Stomach (tissue), 19 donors: ENCODE measurements around the gene GDF9. TPM values are rescaled to one million over a fixed set of nuclear protein-coding genes. Genes with fewer than 3 reads are reported as not detected.

Experiments
- DNase-seq, 2 donors: peaks; one replicate each; pipeline versions ENCODE4 v3.0.0 to v3.0.0-alpha.2; 2013 to 2019
- H3K27ac ChIP-seq, 5 donors: fragments of 200-600 bp in 4 of 5; sonication (generic) in 4 of 5; one replicate each; pipeline ENCODE4 v1.5.1; 2013 to 2019; ENCODE audit warnings: mild to moderate bottlenecking in 1 of 5, moderate library complexity in 1 of 5
- H3K27me3 ChIP-seq, 3 donors: fragments of 200-600 bp; sonication (generic); one replicate each; pipeline ENCODE4 v1.5.1; 2017 to 2019; ENCODE audit warnings: mixed run types in 1 of 3
- H3K36me3 ChIP-seq, 4 donors: fragments of 200-600 bp; sonication (generic); 1 replicate in 3 of 4; 2 replicates in 1 of 4; pipeline ENCODE4 v1.5.1; 2016 to 2019
- H3K4me1 ChIP-seq, 4 donors: fragments of 200-600 bp; sonication (generic); one replicate each; pipeline ENCODE4 v1.5.1; 2016 to 2019
- H3K4me3 ChIP-seq, 4 donors: fragments of 200-600 bp; sonication (generic) in 3 of 4; one replicate each; pipeline ENCODE4 v1.5.1; 2016 to 2019; ENCODE audit warnings: mild to moderate bottlenecking in 1 of 4
- H3K9me3 ChIP-seq, 4 donors: fragments of 200-600 bp; sonication (generic); one replicate each; pipeline ENCODE4 v1.5.1; 2016 to 2019
- EP300 ChIP-seq: sonication (generic); formaldehyde crosslinking; IDR thresholded peaks from one replicate; pipeline ENCODE4 v1.6.1; 2017; ENCODE audit warnings: antibody characterized with exemption
- POLR2A ChIP-seq, 4 donors: fragments of 450-650 bp; IDR thresholded peaks; one replicate each; pipeline ENCODE4 v1.6.1; 2016; ENCODE audit warnings: antibody characterized with exemption in 4 of 4, control low read depth in 2 of 4, mild to moderate bottlenecking in 1 of 4, moderate library complexity in 1 of 4
- POLR2AphosphoS5 ChIP-seq, 3 donors: sonication (generic); formaldehyde crosslinking; IDR thresholded peaks; one replicate each; pipeline ENCODE4 v1.6.1; 2016; ENCODE audit warnings: antibody characterized with exemption in 3 of 3
- WGBS, 5 donors: extraction: QIAGEN DNeasy Blood & Tissue Kit in 3 of 5; methylation state at CpG; one replicate each; pipeline versions ENCODE4 v1.1.5 to v1.1.7; 2013 to 2018; 5-methylcytosine and 5-hydroxymethylcytosine counted together
- intact Hi-C: fragments of 100-400 bp; cut with DNase I; formaldehyde crosslinking; loops from one replicate; pipeline ENCODE4 v1.15.1; 2023; ENCODE audit warnings: low total_unique reads
- long read RNA-seq, 10 donors: transcript quantifications; one replicate each; lab custom pipeline, GENCODE V29; 2026
- polyA plus RNA-seq, 3 donors: library from polyadenylated mRNA; stranded (reverse); fragments of 200-250 nt; gene quantifications; one replicate each; pipeline ENCODE4 v1.2.3, GENCODE V29; 2013
- total RNA-seq, 5 donors: library from RNA; depleted of rRNA; stranded (reverse); fragments of >200 nt; gene quantifications; one replicate each; pipeline versions ENCODE4 v1.1.0 to v1.2.3, GENCODE V29; 2014 to 2016
- TF ChIP-seq, protein P1 (sequence below), 7 experiments: fragments of 450-650 bp in 4 of 7; fragments of 200-600 bp in 3 of 7; sonication (generic) in 3 of 7; IDR thresholded peaks; one replicate each; pipeline ENCODE4 v1.5.1; 2016 to 2019; ENCODE audit warnings: antibody characterized with exemption in 7 of 7, control low read depth in 2 of 7, mild to moderate bottlenecking in 1 of 7
- donor health status: healthy with polysubstance abuse.
- donor health status: Bipolar disorder and iron deficiency.
- donor health status: healthy.

The GDF9 gene, protein sequence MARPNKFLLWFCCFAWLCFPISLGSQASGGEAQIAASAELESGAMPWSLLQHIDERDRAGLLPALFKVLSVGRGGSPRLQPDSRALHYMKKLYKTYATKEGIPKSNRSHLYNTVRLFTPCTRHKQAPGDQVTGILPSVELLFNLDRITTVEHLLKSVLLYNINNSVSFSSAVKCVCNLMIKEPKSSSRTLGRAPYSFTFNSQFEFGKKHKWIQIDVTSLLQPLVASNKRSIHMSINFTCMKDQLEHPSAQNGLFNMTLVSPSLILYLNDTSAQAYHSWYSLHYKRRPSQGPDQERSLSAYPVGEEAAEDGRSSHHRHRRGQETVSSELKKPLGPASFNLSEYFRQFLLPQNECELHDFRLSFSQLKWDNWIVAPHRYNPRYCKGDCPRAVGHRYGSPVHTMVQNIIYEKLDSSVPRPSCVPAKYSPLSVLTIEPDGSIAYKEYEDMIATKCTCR
- total RNA-seq: 1 to 10 TPM in 2 of 5 donors, not detected in 3; 1.2 to 4.4 TPM
- 1 to 10 TPM in 1 of 3 donors, under 1 TPM in 1, not detected in 1; 0.25 to 1.1 TPM for polyA plus RNA-seq
- long read RNA-seq, donor 1: 0 reads
- long read RNA-seq, donor 2: 0 reads
- long read RNA-seq, donor 3: 0 reads
- long read RNA-seq, donor 4: 0 reads
- long read RNA-seq, donor 5: 0 reads
- long read RNA-seq, donor 6: 0 reads
- long read RNA-seq, donor 7: 0 reads
- long read RNA-seq, donor 8: 0 reads
- long read RNA-seq, donor 9: 0 reads
- long read RNA-seq, donor 10: 0 reads

DNA sequence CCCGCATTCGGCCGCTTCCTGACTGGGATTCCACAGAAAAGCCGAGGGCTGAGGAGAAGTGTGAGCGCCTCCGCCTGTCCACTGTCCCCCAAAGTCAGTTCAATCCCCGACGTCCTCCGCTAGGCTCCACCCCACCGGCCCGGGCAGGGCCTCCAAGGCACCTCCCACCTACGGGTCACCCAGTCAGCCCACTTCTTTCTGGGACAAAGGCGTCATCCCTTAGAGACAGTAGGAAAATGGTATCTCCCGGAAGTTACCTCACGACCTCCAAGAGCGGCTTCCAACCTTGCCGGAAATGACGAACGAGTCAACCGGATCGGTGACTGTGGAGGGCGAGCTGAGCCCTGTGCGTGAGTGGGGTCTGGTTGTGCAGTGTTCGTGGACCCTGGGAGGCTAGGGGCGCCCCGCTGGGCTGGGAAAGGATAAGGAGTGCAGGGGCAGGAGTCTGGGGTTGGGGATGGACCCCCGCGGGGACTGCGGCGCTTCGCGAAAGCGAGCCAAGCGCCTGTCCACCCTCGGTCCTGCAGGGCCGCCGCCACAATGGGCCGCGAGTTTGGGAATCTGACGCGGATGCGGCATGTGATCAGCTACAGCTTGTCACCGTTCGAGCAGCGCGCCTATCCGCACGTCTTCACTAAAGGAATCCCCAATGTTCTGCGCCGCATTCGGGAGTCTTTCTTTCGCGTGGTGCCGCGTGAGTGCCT, at the start of gene GDF9, which contains the start of gene UQCRQ:
Gene GDF9, minus strand, starts transcription at position 128 of the 704 bp plus-strand sequence. CDS start 1,936 bp downstream, outside the sequence.
Gene UQCRQ, plus strand, starts transcription at position 301 of the 704 bp plus-strand sequence. Its CDS starts 240 bp downstream, at position 541.
- peaks cover 12 to 35% (median 22%) of the 10 kb centered on the region in 4 donors for H3K4me1 ChIP-seq
- peak within 1 kb of the TSS; percentile 64 to 94 (median 80) for H3K4me3 ChIP-seq
- peak; percentile 92 to 100 for DNase-seq
- no peaks in the 10 kb centered on the region for H3K9me3 ChIP-seq
- H3K36me3 ChIP-seq: peaks cover 18 to 37% (median 36%) of the 10 kb centered on the region in 4 donors
- intact Hi-C loops: no loop called here
- TF ChIP-seq EP300 (no peak), POLR2AphosphoS5 (IDR thresholded peaks at IDR 0.05) (peak; percentile 95 to 99 (median 98)), POLR2A (IDR thresholded peaks at IDR 0.05) (peak in 2 of 4 donors; percentile 80 to 90)
- TF ChIP-seq, protein P1, sequence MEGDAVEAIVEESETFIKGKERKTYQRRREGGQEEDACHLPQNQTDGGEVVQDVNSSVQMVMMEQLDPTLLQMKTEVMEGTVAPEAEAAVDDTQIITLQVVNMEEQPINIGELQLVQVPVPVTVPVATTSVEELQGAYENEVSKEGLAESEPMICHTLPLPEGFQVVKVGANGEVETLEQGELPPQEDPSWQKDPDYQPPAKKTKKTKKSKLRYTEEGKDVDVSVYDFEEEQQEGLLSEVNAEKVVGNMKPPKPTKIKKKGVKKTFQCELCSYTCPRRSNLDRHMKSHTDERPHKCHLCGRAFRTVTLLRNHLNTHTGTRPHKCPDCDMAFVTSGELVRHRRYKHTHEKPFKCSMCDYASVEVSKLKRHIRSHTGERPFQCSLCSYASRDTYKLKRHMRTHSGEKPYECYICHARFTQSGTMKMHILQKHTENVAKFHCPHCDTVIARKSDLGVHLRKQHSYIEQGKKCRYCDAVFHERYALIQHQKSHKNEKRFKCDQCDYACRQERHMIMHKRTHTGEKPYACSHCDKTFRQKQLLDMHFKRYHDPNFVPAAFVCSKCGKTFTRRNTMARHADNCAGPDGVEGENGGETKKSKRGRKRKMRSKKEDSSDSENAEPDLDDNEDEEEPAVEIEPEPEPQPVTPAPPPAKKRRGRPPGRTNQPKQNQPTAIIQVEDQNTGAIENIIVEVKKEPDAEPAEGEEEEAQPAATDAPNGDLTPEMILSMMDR (IDR thresholded peaks at IDR 0.05): peak in 2 of 7 experiments; percentile 17 to 25
- H3K27me3 ChIP-seq: no peaks in the 10 kb centered on the region
- WGBS, 5 donors: 0 to 1% (median 0%) methylated on average over 33 to 55 of the region's 55 CpGs
- peak within 1 kb of the TSS; percentile 90 to 95 (median 93) for H3K27ac ChIP-seq

DNA sequence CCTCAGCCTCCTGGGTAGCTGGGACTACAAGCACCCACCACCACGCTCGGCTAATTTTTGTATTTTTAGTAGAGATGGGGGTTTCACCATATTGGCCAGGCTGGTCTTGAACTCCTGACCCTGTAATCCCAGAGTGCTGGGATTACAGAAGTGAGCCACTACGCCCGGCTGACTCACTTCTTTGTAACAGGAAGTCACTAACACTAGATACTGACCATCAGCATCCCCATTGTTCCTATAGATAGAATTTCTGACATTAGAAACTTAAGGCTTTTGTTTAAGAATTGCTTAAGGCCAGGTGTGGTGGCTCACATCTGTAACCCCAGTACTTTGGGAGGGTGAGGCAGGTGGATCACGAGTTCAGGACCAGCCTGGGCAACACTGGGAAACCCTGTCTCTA, 49.4 kb upstream of the GDF9 start:
- H3K36me3 ChIP-seq: peaks cover 27 to 86% (median 74%) of the 10 kb centered on the region in 4 donors
- H3K27me3 ChIP-seq: no peaks in the 10 kb centered on the region
- H3K4me3 ChIP-seq: no peak overlapping the region
- H3K9me3 ChIP-seq: no peaks in the 10 kb centered on the region
- DNase-seq: no peak
- no peak for TF ChIP-seq POLR2A (IDR thresholded peaks at IDR 0.05)
- no peak for TF ChIP-seq POLR2AphosphoS5 (IDR thresholded peaks at IDR 0.05)
- H3K4me1 ChIP-seq: peaks cover 0 to 13% (median 3%) of the 10 kb centered on the region in 4 donors
- intact Hi-C loops: no loop called here
- peak overlapping the region in 1 of 5 donors; percentile 8 for H3K27ac ChIP-seq
- WGBS, 5 donors: 79 to 93% (median 87%) methylated on average over 5 of the region's 5 CpGs

DNA sequence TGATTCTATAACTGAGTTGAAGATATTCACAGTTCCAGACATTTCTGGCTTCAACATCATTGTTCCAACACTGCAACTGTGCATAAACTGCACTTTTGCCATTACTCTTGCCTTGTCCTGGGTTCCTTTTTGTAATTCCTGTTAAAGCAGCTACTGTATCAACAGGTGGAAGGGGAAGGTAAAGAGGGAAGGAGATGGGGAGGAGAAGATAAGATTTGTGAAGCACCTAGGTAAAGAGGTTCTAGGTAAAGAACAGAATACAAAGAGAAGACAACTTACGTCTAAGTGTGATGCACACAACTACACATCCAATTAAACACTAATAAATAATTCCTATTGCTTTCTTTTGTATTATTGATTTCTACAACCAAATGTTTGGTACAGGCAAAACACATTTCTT, 43.4 kb upstream of the GDF9 start:
- H3K9me3 ChIP-seq: no peaks in the 10 kb centered on the region
- H3K4me3 ChIP-seq: no peak overlapping the region
- DNase-seq: no peak
- intact Hi-C loops: no loop called here
- peaks cover 0 to 17% (median 7%) of the 10 kb centered on the region in 4 donors for H3K4me1 ChIP-seq
- H3K27ac ChIP-seq: no peak overlapping the region
- TF ChIP-seq, protein P1 (IDR thresholded peaks at IDR 0.05): no peak
- no peak for TF ChIP-seq POLR2AphosphoS5 (IDR thresholded peaks at IDR 0.05)
- no peak for TF ChIP-seq EP300
- TF ChIP-seq POLR2A (IDR thresholded peaks at IDR 0.05): no peak
- H3K27me3 ChIP-seq: no peaks in the 10 kb centered on the region
- H3K36me3 ChIP-seq: peaks cover 17 to 59% (median 49%) of the 10 kb centered on the region in 4 donors
- WGBS, 5 donors: 90 to 98% (median 95%) methylated on average over 1 of the region's 1 CpG

DNA sequence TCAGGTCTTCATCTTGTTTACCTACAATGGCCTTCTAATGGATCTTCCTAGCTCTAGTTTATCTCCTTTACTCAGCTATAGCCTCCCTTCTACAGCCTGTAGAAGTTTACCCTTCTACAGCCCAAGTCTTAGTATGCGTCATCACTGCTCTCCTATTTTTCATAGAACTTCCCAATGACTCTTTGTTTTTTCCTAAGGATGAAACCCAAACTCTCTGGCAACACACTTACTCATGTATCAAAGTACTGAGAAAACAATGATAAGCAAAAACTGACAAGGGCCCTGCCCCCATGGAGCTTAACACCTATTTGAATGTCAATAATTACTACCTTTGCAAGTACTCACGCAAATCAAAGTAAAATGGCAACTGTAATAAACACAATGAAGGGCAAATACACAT, 40.9 kb upstream of the GDF9 start:
- Histone ChIP-seq H3K4me3 (no peak overlapping the region), H3K36me3 (peaks cover 5 to 55% (median 46%) of the 10 kb centered on the region in 4 donors), H3K4me1 (peaks cover 0 to 17% (median 7%) of the 10 kb centered on the region in 4 donors), H3K27ac (no peak overlapping the region), H3K27me3 (no peaks in the 10 kb centered on the region), H3K9me3 (no peaks in the 10 kb centered on the region)
- no peak for DNase-seq
- intact Hi-C loops: no loop called here
- WGBS, 5 donors: 72 to 88% (median 79%) methylated on average over 2 of the region's 2 CpGs
- no peak for TF ChIP-seq POLR2A (IDR thresholded peaks at IDR 0.05)
- TF ChIP-seq, protein P1 (IDR thresholded peaks at IDR 0.05): no peak
- TF ChIP-seq POLR2AphosphoS5 (IDR thresholded peaks at IDR 0.05): no peak
- TF ChIP-seq EP300: no peak
